PC-9 (cell line): ENCODE results near the gene B3GNT2.

Source experiments
- EZH2 ChIP-seq: fragments of 200-600 bp; sonication (generic); IDR thresholded peaks from 2 replicates; pipeline ENCODE4 v1.8.0; 2017; ENCODE audit warnings: antibody characterized with exemption, low read depth
- TF ChIP-seq, protein P1 (sequence below): fragments of 200-600 bp; sonication (generic); conservative IDR thresholded peaks from 2 replicates; pipeline ENCODE4 v1.6.1; 2017; ENCODE audit warnings: mixed run types, antibody characterized with exemption, mild to moderate bottlenecking, moderate library complexity

GRCh38 chr2:62187246-62187645 lies 8.7 kb upstream of the B3GNT2 start:
- TF ChIP-seq, protein P1, sequence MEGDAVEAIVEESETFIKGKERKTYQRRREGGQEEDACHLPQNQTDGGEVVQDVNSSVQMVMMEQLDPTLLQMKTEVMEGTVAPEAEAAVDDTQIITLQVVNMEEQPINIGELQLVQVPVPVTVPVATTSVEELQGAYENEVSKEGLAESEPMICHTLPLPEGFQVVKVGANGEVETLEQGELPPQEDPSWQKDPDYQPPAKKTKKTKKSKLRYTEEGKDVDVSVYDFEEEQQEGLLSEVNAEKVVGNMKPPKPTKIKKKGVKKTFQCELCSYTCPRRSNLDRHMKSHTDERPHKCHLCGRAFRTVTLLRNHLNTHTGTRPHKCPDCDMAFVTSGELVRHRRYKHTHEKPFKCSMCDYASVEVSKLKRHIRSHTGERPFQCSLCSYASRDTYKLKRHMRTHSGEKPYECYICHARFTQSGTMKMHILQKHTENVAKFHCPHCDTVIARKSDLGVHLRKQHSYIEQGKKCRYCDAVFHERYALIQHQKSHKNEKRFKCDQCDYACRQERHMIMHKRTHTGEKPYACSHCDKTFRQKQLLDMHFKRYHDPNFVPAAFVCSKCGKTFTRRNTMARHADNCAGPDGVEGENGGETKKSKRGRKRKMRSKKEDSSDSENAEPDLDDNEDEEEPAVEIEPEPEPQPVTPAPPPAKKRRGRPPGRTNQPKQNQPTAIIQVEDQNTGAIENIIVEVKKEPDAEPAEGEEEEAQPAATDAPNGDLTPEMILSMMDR: no peak
- no peak for TF ChIP-seq EZH2
